Measurements from ENCODE around the gene UBAC1. TPM values are rescaled to one million over a fixed set of nuclear protein-coding genes. Genes with fewer than 3 reads are reported as not detected.

UBAC1 gene
- total and polyA plus RNA-seq, 4 donors: 37.8 to 49.5 (median 39.7) TPM

DNA sequence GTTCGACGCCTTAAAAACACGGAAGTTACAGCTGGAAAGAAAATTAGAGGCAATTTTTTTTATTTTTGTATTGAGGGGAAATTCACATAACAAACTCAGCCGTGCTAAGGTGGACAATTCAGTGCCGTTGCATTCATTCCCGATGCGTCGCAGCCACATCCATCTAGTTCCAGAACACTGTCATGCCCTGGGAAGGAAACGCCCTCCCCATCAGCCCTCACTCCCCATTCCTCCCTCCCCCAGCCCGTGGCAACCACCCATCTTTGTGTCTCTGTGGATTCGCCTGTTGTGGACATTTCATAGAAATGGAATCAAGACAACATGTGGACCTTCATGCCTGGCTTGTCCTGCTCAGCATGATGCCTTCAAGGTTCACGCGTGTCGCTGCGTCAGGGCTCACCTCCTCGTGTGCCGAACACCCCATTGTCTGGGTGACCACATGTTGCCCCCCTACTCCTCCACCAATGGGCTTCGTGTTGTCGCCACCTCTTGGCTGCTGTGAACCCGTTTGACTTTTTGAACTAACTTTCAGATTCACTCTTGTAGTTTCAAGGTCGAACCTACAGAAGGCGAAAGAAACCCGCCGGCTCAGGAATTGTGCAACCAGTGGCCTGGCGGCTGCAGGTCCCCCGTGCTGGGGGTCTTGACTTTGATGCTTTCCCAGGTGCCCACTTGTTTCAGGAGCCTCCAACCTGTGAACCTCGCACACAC lies 36.4 kb downstream of the UBAC1 start:
- no peaks in the 10 kb centered on the region for H3K27me3 ChIP-seq (ENCODE audit: control insufficient read depth in 3 of 3, insufficient read depth in 3 of 3, low read length in 2 of 3)
- no peak overlapping the region for H3K27ac ChIP-seq (ENCODE audit: low read depth in 1 of 2, low read length in 1 of 2)
- H3K9me3 ChIP-seq (ENCODE audit: control insufficient read depth in 4 of 4, insufficient read depth in 3 of 4, low read length in 3 of 4): no peaks in the 10 kb centered on the region
- TF ChIP-seq, protein P1, sequence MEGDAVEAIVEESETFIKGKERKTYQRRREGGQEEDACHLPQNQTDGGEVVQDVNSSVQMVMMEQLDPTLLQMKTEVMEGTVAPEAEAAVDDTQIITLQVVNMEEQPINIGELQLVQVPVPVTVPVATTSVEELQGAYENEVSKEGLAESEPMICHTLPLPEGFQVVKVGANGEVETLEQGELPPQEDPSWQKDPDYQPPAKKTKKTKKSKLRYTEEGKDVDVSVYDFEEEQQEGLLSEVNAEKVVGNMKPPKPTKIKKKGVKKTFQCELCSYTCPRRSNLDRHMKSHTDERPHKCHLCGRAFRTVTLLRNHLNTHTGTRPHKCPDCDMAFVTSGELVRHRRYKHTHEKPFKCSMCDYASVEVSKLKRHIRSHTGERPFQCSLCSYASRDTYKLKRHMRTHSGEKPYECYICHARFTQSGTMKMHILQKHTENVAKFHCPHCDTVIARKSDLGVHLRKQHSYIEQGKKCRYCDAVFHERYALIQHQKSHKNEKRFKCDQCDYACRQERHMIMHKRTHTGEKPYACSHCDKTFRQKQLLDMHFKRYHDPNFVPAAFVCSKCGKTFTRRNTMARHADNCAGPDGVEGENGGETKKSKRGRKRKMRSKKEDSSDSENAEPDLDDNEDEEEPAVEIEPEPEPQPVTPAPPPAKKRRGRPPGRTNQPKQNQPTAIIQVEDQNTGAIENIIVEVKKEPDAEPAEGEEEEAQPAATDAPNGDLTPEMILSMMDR (IDR thresholded peaks at IDR 0.05; ENCODE audit: control extremely low read depth, extremely low read depth): no peak
- ATAC-seq (ENCODE audit: insufficient read depth, low FRiP score) (no peak), DNase-seq (no peak)
- peaks cover 0 to 7% (median 0%) of the 10 kb centered on the region in 4 donors for H3K36me3 ChIP-seq (ENCODE audit: control insufficient read depth in 4 of 4, insufficient read depth in 4 of 4, low read length in 4 of 4)
- H3K9ac ChIP-seq (ENCODE audit: insufficient read depth in 1 of 2, low read length in 2 of 2): no peak overlapping the region
- H3K4me3 ChIP-seq: no peak overlapping the region
- WGBS, 2 donors: 85 to 90% methylated on average over 27 of the region's 27 CpGs
- H3K4me1 ChIP-seq (ENCODE audit: control insufficient read depth in 5 of 5, insufficient read depth in 5 of 5, low read length in 5 of 5): peaks cover 0 to 5% (median 0%) of the 10 kb centered on the region in 5 donors

DNA sequence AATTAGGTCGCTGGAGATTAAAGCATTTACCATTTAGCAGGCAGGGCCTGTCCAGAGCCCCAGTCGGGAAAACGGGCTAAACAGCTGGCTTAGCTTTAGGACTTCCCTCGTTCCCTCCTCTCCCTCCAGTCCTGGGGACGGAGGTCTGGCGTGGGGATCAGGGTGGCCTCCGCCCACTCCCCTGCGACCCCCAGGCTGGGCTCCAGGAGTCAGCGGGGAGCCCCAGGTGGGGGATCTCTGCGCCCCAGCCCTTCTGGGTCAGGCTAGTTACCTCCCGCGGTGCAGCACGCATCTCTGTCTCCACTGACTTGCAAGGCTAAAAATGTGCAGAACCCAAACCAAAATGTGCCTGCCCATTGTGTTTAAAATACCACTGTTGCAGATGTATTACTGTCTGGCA lies 37.7 kb downstream of the UBAC1 start:
- H3K4me1 ChIP-seq (ENCODE audit: control insufficient read depth in 5 of 5, insufficient read depth in 5 of 5, low read length in 5 of 5): peaks cover 0 to 5% (median 0%) of the 10 kb centered on the region in 5 donors
- no peak overlapping the region for H3K27ac ChIP-seq (ENCODE audit: low read depth in 1 of 2, low read length in 1 of 2)

DNA sequence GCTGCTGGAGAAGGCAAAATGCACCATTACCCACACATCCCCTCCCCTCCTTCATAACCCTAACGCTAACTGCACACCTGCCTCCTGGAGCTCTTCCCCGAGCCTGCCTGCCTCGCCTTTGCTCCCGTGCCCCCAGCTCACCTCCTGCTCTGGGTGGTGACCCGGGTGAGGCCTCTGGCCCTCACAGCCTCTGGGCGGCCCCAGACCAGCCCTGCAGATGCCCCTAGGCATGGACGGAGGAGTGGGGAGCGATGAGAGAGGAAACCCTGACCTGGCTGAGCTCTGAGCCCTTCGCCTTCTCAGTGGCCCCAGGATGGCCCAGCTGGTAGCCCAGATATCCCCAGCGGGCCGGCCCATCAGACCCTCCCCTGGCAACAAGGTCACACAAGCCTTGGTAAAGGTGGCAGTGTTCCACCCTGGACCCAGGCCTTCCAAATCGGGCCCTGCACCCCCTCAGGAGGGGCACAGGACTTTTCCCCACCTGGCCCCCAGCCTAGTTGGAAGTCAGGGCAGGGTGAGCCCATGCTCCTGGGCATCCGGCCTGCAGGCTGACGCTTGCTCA lies 39.3 kb downstream of the UBAC1 start:
- Histone ChIP-seq H3K27ac (ENCODE audit: low read depth in 1 of 2, low read length in 1 of 2) (no peak overlapping the region), H3K27me3 (ENCODE audit: control insufficient read depth in 3 of 3, insufficient read depth in 3 of 3, low read length in 2 of 3) (no peaks in the 10 kb centered on the region), H3K9ac (ENCODE audit: insufficient read depth in 1 of 2, low read length in 2 of 2) (no peak overlapping the region), H3K4me1 (ENCODE audit: control insufficient read depth in 5 of 5, insufficient read depth in 5 of 5, low read length in 5 of 5) (peaks cover 0 to 5% (median 0%) of the 10 kb centered on the region in 5 donors), H3K4me3 (no peak overlapping the region), H3K9me3 (ENCODE audit: control insufficient read depth in 4 of 4, insufficient read depth in 3 of 4, low read length in 3 of 4) (peaks cover 0 to 19% (median 4%) of the 10 kb centered on the region in 4 donors), H3K36me3 (ENCODE audit: control insufficient read depth in 4 of 4, insufficient read depth in 4 of 4, low read length in 4 of 4) (peaks cover 0 to 3% (median 0%) of the 10 kb centered on the region in 4 donors)
- no peak for DNase-seq
- TF ChIP-seq, protein P1 (IDR thresholded peaks at IDR 0.05; ENCODE audit: control extremely low read depth, extremely low read depth): no peak
- ATAC-seq (ENCODE audit: insufficient read depth, low FRiP score): no peak
- 84 to 92% methylated on average over 14 of the region's 14 CpGs for WGBS, 2 donors

More for the DNA sequence above, 37.7 kb downstream of the UBAC1 start:
- Histone ChIP-seq H3K9ac (ENCODE audit: insufficient read depth in 1 of 2, low read length in 2 of 2) (no peak overlapping the region), H3K4me3 (no peak overlapping the region), H3K9me3 (ENCODE audit: control insufficient read depth in 4 of 4, insufficient read depth in 3 of 4, low read length in 3 of 4) (peaks cover 0 to 7% (median 3%) of the 10 kb centered on the region in 4 donors), H3K27me3 (ENCODE audit: control insufficient read depth in 3 of 3, insufficient read depth in 3 of 3, low read length in 2 of 3) (no peaks in the 10 kb centered on the region), H3K36me3 (ENCODE audit: control insufficient read depth in 4 of 4, insufficient read depth in 4 of 4, low read length in 4 of 4) (peaks cover 0 to 3% (median 0%) of the 10 kb centered on the region in 4 donors)
- 94 to 96% methylated on average over 13 of the region's 13 CpGs for WGBS, 2 donors
- TF ChIP-seq, protein P1 (IDR thresholded peaks at IDR 0.05; ENCODE audit: control extremely low read depth, extremely low read depth): no peak
- DNase-seq: no peak
- no peak for ATAC-seq (ENCODE audit: insufficient read depth, low FRiP score)

All from lung (tissue), 12 donors.